ENCODE measurements around the gene PITX3.

DNA sequence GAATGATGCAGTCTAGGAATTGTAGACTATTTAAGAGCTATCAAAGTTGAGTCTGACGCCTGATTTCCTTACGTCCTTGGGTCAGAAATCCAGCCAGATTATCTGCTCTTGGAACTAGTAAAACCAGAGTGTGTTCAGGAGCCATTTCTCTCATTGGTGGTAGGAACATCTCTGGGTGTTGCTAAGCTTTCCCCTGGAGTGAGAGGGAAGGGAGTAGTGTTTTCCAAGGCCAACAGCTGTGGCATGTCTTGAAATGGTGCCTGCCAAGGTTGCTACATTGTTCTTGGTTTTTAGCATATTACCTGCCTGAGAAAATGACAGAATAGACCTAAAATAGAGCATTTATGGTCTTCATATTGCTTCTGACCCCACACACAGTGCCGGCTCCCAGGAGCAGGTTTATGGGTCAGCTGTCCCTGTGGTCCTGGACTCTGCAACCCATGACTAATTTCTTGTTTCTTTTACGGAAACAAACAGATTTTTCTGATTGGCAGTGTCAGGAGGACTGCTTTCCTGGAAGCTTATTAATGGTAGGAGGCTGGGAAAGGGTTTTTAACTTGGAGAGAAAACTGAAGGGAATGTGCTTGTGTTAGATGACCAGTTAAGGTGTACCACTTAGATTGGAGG is 21.5 kb upstream of the PITX3 start:
- TF ChIP-seq, protein P1, sequence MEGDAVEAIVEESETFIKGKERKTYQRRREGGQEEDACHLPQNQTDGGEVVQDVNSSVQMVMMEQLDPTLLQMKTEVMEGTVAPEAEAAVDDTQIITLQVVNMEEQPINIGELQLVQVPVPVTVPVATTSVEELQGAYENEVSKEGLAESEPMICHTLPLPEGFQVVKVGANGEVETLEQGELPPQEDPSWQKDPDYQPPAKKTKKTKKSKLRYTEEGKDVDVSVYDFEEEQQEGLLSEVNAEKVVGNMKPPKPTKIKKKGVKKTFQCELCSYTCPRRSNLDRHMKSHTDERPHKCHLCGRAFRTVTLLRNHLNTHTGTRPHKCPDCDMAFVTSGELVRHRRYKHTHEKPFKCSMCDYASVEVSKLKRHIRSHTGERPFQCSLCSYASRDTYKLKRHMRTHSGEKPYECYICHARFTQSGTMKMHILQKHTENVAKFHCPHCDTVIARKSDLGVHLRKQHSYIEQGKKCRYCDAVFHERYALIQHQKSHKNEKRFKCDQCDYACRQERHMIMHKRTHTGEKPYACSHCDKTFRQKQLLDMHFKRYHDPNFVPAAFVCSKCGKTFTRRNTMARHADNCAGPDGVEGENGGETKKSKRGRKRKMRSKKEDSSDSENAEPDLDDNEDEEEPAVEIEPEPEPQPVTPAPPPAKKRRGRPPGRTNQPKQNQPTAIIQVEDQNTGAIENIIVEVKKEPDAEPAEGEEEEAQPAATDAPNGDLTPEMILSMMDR (IDR thresholded peaks at IDR 0.05; ENCODE audit: insufficient read depth, low read length) = no peak
- TF ChIP-seq GABPA (IDR thresholded peaks at IDR 0.05; ENCODE audit: low read depth) (no peak), POLR2AphosphoS5 (IDR thresholded peaks at IDR 0.05; ENCODE audit: low read depth) (no peak), REST (IDR thresholded peaks at IDR 0.05; ENCODE audit: insufficient replicate concordance, low read depth) (no peak)
